GM19467 (cell line): ENCODE results near the gene BRD3.
A peak's percentile ranks its signal among the peaks of the same experiment; 100 is the strongest.

Experiments
- ATAC-seq: cut with Tn5 transposase; IDR thresholded peaks from one replicate; pipeline ENCODE4 v1.9.1; 2021; ENCODE audit warnings: mild to moderate bottlenecking, moderate library complexity; ENCODE audit not compliant: unreplicated experiment

BRD3 gene

GRCh38 chr9:134039386-134040175, 28.2 kb downstream of the BRD3 start:
- no peak for ATAC-seq

GRCh38 chr9:134037641-134038040, 30.2 kb downstream of the BRD3 start:
- ATAC-seq: no peak

- ATAC-seq: no peak
Observed at GRCh38 chr9:134036130-134036529, 31.7 kb downstream of the BRD3 start.

GRCh38 chr9:134035041-134036039, 32.5 kb downstream of the BRD3 start:
- no peak for ATAC-seq

- ATAC-seq: no peak
Observed at GRCh38 chr9:134034215-134035040, 33.4 kb downstream of the BRD3 start.

- ATAC-seq: no peak
Observed at GRCh38 chr9:134033516-134034214, 34.2 kb downstream of the BRD3 start.

- ATAC-seq: no peak
Observed at GRCh38 chr9:134032456-134033222, 35.2 kb downstream of the BRD3 start.

- no peak for ATAC-seq
Observed at GRCh38 chr9:134031783-134032182, 36.0 kb downstream of the BRD3 start.

- no peak for ATAC-seq
Observed at GRCh38 chr9:134030821-134031470, 36.9 kb downstream of the BRD3 start.

- ATAC-seq: no peak
Observed at GRCh38 chr9:134029248-134030226, 38.3 kb downstream of the BRD3 start.

- ATAC-seq: no peak
Observed at GRCh38 chr9:134028575-134029247, 39.1 kb downstream of the BRD3 start.

- no peak for ATAC-seq
Observed at GRCh38 chr9:134028076-134028475, 39.8 kb downstream of the BRD3 start.

- no peak for ATAC-seq
Observed at GRCh38 chr9:134027561-134027960, 40.3 kb downstream of the BRD3 start.

GRCh38 chr9:134026981-134027380, 40.8 kb downstream of the BRD3 start:
- no peak for ATAC-seq

- ATAC-seq: no peak
Observed at GRCh38 chr9:134026581-134026980, 41.2 kb downstream of the BRD3 start.

GRCh38 chr9:134025606-134026541, 42.0 kb downstream of the BRD3 start:
- ATAC-seq: peak; percentile 31
